Measurements from ENCODE around the gene LPAR1.

The LPAR1 gene, protein sequence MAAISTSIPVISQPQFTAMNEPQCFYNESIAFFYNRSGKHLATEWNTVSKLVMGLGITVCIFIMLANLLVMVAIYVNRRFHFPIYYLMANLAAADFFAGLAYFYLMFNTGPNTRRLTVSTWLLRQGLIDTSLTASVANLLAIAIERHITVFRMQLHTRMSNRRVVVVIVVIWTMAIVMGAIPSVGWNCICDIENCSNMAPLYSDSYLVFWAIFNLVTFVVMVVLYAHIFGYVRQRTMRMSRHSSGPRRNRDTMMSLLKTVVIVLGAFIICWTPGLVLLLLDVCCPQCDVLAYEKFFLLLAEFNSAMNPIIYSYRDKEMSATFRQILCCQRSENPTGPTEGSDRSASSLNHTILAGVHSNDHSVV

GRCh38 chr9:111038331-111039230 is at the start of gene LPAR1:
LPAR1 (minus strand) TSS chr9:111038470; CDS start chr9:110972117, 66,353 bp downstream.
- in situ Hi-C loops (cut with HindIII; ENCODE audit: low pct_unique_long_range_greater_than_20kb, low sequenced_read_pairs) = no loop called here
- TF ChIP-seq JUND (IDR thresholded peaks at IDR 0.05; ENCODE audit: low read depth) = no peak
- DNase-seq (ENCODE audit: low read depth in 1 of 2, low spot score in 1 of 2) = peak in 1 of 2 experiments; percentile 31

GRCh38 chr9:111078391-111079038 is 40.2 kb upstream of the LPAR1 start:
- no peak for DNase-seq (ENCODE audit: low read depth in 1 of 2, low spot score in 1 of 2)
- TF ChIP-seq JUND (IDR thresholded peaks at IDR 0.05; ENCODE audit: low read depth) = no peak
- in situ Hi-C loops (cut with HindIII; ENCODE audit: low pct_unique_long_range_greater_than_20kb, low sequenced_read_pairs) = no loop called here

DNA sequence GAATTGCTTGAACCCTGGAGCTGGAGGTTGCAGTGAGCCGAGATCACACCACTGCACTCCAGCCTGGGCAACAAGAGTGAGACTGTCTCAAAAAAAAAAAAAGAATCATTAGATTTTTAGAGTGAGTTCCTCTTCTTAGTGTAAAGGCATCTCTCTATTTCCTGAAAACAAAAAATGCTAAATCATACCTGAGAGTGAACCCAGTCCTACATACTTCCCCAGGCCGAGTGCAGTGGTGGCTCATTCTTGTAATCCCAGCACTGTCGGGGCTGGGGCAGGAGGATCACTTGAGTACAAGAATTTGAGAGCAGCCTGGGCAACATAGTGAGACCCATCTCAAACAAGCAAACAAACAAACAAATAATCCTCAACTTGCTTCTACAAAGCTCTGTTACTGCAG is 38.2 kb upstream of the LPAR1 start:
- in situ Hi-C loops (cut with HindIII; ENCODE audit: low pct_unique_long_range_greater_than_20kb, low sequenced_read_pairs) = no loop called here
- DNase-seq (ENCODE audit: low read depth in 1 of 2, low spot score in 1 of 2) = no peak
- TF ChIP-seq JUND (IDR thresholded peaks at IDR 0.05; ENCODE audit: low read depth) = no peak

DNA sequence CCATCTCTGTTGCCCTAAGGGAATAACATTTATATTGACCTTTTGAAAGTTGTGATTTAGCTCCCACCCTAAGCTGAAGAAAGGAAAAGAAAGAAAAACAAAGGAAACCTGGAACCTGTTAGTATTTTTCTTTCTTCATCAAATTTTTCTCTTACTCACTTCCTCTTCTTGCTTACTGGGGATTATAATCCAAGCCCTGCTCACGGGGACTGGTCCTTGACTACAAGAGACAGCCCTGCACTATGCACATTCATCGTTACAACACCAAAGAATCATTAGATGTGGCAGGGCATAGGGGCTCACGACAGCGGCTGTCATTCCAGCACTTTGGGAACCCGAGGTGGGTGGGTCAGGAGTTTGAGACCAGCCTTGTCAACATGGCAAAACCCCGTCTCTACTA is 37.8 kb upstream of the LPAR1 start:
- no peak for DNase-seq (ENCODE audit: low read depth in 1 of 2, low spot score in 1 of 2)
- no peak for TF ChIP-seq JUND (IDR thresholded peaks at IDR 0.05; ENCODE audit: low read depth)
- in situ Hi-C loops (cut with HindIII; ENCODE audit: low pct_unique_long_range_greater_than_20kb, low sequenced_read_pairs) = no loop called here

- DNase-seq (ENCODE audit: low read depth in 1 of 2, low spot score in 1 of 2) = no peak
- no peak for TF ChIP-seq JUND (IDR thresholded peaks at IDR 0.05; ENCODE audit: low read depth)
- in situ Hi-C loops (cut with HindIII; ENCODE audit: low pct_unique_long_range_greater_than_20kb, low sequenced_read_pairs) = no loop called here
These were observed 36.1 kb upstream of the LPAR1 start for GRCh38 chr9:111074395-111074794.

GRCh38 chr9:111069183-111069582 is 30.9 kb upstream of the LPAR1 start:
- no peak for TF ChIP-seq JUND (IDR thresholded peaks at IDR 0.05; ENCODE audit: low read depth)
- DNase-seq (ENCODE audit: low read depth in 1 of 2, low spot score in 1 of 2) = no peak
- in situ Hi-C loops (cut with HindIII; ENCODE audit: low pct_unique_long_range_greater_than_20kb, low sequenced_read_pairs) = no loop called here

- no peak for DNase-seq (ENCODE audit: low read depth in 1 of 2, low spot score in 1 of 2)
- TF ChIP-seq JUND (IDR thresholded peaks at IDR 0.05; ENCODE audit: low read depth) = no peak
- in situ Hi-C loops (cut with HindIII; ENCODE audit: low pct_unique_long_range_greater_than_20kb, low sequenced_read_pairs) = no loop called here
These were observed 30.5 kb upstream of the LPAR1 start for GRCh38 chr9:111068771-111069170.

- in situ Hi-C loops (cut with HindIII; ENCODE audit: low pct_unique_long_range_greater_than_20kb, low sequenced_read_pairs) = no loop called here
- TF ChIP-seq JUND (IDR thresholded peaks at IDR 0.05; ENCODE audit: low read depth) = no peak
- no peak for DNase-seq (ENCODE audit: low read depth in 1 of 2, low spot score in 1 of 2)
These were observed 30.1 kb upstream of the LPAR1 start for GRCh38 chr9:111068383-111068730.

GRCh38 chr9:111066468-111066867 is 28.2 kb upstream of the LPAR1 start:
- in situ Hi-C loops (cut with HindIII; ENCODE audit: low pct_unique_long_range_greater_than_20kb, low sequenced_read_pairs) = no loop called here
- no peak for DNase-seq (ENCODE audit: low read depth in 1 of 2, low spot score in 1 of 2)
- no peak for TF ChIP-seq JUND (IDR thresholded peaks at IDR 0.05; ENCODE audit: low read depth)

DNA sequence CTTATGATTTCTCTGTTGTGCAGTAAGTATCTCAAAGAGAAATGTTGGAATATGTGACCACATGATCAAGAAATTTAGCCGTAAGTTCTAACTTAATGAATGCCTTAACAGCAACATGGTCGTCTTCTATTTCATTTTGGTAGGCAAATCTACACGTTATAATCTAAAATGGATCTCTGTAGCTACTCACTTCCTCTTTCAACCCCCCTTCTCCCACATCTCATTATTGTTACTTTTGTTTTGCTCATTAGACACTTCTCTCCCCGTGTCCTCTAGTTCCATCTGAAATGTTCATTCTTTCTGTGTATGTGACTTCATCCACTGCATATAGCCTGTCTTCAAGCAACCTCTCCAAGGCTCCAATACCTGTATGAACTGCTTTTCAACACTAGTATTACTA is 27.1 kb upstream of the LPAR1 start:
- no peak for TF ChIP-seq JUND (IDR thresholded peaks at IDR 0.05; ENCODE audit: low read depth)
- in situ Hi-C loops (cut with HindIII; ENCODE audit: low pct_unique_long_range_greater_than_20kb, low sequenced_read_pairs) = no loop called here
- no peak for DNase-seq (ENCODE audit: low read depth in 1 of 2, low spot score in 1 of 2)

- in situ Hi-C loops (cut with HindIII; ENCODE audit: low pct_unique_long_range_greater_than_20kb, low sequenced_read_pairs) = no loop called here
- TF ChIP-seq JUND (IDR thresholded peaks at IDR 0.05; ENCODE audit: low read depth) = no peak
- DNase-seq (ENCODE audit: low read depth in 1 of 2, low spot score in 1 of 2) = no peak
These were observed 26.0 kb upstream of the LPAR1 start for GRCh38 chr9:111064160-111064837.

GRCh38 chr9:111063332-111063731 is 25.1 kb upstream of the LPAR1 start:
- in situ Hi-C loops (cut with HindIII; ENCODE audit: low pct_unique_long_range_greater_than_20kb, low sequenced_read_pairs) = no loop called here
- DNase-seq (ENCODE audit: low read depth in 1 of 2, low spot score in 1 of 2) = no peak
- TF ChIP-seq JUND (IDR thresholded peaks at IDR 0.05; ENCODE audit: low read depth) = no peak
